HG03039 (cell line): ENCODE data around the gene DRD3.

Experiments used
- ATAC-seq: cut with Tn5 transposase; IDR thresholded peaks from one replicate; pipeline ENCODE4 v1.9.1; 2021; ENCODE audit warnings: mild to moderate bottlenecking, moderate library complexity; ENCODE audit not compliant: unreplicated experiment

DRD3 gene

DNA sequence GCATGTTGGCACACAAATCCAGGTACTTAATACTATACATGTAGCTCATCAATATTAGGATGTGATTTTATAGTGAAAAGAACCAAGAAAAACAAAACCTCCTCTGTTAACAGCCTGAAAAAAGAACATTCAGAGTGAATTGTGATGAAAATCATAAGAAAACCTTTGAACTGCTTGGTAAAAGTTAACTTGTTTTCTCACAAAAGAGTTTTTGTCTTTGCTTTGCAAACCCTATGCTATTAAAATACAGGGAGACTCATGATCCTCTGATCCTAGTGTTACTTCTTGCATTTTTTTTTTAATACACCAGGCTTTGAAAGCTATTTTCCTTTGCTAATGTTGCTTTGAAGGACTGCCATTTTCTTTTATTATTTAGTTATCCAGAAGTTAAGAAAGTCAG lies 98.7 kb downstream of the DRD3 start:
- ATAC-seq, result no peak

DNA sequence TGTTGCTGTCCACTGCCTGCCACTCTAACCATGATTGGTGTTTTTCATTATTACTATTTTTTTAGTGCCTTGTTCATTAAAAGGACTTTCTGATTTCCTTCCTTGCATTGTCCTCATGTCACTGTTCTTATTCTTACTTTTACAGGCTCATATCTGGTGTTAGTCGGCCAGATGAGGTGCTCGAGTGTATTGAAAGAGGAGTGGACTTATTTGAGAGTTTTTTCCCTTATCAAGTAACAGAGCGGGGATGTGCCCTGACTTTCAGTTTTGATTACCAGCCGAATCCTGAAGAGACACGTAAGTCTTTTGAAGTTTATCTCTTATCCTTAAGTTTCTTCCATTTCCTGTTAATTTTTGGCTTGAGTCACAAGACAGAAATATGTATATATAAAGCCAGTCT lies 99.1 kb downstream of the DRD3 start:
- ATAC-seq, result no peak

DNA sequence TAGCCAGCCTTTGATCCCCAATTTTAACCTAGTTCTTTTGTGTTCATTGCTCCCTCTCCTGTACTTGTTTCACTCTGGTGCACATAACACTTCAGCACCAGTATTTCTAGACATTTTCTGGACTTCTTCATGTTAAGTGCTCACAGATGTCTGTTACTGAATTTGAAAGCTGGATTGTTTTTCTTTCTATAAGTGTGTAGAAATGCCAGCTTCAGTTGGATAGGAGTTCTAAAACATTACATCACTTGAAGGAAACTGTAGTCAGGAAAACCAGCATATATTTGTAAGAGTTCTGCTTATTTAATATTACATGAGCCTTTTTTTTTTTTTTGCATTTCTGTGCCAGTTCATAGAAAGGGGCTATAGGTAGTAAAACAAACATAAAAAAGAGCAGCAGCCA lies 100.7 kb downstream of the DRD3 start:
- ATAC-seq, result no peak
